Stimulated activated CD8-positive, alpha-beta memory T cell treated with anti-CD3 and anti-CD28 coated beads, Interleukin-12 subunit alpha, Interleukin-12 subunit beta, amount 100 ng/mL, for 24 hours (primary cell): ENCODE results near the gene USP4.
"Not testable (repeated sequence)": the region's sequence is repeated elsewhere in the genome, so short reads cannot be mapped to it uniquely, and the experiment has no call there.

Experiments
- DNase-seq: peaks from one replicate; pipeline ENCODE4 v3.0.0-alpha.2; 2020; ENCODE audit errors: extremely low read depth

The USP4 gene

GRCh38 chr3:49253512-49253911, 86.3 kb downstream of the USP4 start:
- DNase-seq = no peak

DNA sequence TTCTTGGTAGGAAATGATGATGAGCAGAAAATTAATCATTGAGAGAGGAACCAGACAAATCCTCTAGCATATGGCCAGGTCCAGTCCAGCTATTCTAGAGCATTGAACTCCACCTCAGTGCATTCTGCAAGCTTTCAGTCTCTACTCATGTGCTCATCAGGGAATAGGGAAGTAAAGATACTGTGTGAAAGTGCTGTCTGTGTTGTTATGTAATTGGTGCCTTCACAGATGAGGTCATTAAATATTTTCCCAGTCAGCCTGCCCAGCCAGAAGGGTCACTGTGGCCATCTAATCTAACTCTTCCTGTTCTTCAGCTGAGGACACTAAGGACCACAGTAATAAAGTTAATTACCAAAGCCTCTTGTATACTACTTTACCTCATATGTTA, 91.0 kb downstream of the USP4 start:
- no peak for DNase-seq

- no peak for DNase-seq
Observed at GRCh38 chr3:49244581-49245205, 95.2 kb downstream of the USP4 start.

DNA sequence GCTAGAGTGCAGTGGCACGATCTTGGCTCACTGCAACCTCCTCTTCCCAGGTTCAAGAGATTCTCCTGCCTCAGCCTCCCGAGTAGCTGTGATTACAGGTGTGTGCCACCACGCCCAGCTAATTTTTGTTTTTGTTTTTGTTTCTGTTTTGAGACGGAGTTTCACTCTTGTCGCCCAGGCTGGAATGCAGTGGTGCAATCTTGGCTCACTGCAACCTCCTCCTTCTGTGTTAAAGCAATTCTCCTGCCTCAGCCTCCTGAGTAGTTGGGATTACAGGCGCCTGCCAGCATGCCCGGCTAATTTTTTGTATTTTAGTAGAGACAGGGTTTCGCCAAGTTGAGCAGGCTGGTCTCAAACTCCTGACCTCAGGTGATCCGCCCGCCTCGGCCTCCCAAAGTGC, 99.8 kb downstream of the USP4 start:
- not testable (repeated sequence) for DNase-seq

DNA sequence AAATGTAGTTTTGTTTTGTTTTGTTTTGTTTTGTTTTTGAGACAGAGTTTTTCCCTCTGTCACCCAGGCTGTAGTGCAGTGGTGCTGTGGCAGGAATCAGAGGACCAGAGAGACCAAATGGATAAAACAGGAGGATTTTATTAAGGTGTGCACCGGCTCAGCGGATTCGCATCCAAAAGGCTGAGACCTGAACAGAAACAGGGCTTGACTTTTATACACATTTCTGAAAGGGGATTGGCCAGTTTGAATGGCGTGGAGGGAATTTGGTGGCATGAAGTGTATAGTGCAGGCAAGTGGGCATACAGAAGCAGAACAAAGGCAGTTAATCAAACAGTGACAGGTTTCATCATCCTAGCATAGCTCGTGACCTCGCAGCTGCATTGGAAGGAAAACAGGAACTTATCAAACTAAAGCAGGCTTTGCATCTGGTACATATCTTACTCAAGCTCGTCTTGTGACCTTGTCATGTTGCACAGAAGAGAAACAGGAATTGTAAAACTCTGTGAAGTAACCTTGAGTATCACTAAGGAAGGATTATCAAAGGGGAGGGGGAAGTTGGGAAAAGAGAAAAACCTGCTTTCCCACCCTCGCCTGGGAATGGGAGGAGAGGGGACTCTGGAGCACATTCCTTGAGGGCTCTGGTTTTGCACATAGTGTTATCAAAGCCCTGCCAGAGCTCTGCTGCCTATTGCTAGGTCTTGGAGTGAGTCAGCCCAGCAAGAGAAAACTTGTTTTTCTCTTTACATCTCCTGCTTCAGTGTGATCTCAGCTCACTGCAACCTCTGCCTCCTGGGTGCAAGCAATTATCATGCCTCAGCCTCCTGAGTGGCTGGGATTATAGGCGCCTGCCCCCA, 101.4 kb downstream of the USP4 start:
- no peak for DNase-seq

GRCh38 chr3:49237344-49237743, 102.5 kb downstream of the USP4 start:
- no peak for DNase-seq

GRCh38 chr3:49236226-49236625, 103.6 kb downstream of the USP4 start:
- no peak for DNase-seq

DNA sequence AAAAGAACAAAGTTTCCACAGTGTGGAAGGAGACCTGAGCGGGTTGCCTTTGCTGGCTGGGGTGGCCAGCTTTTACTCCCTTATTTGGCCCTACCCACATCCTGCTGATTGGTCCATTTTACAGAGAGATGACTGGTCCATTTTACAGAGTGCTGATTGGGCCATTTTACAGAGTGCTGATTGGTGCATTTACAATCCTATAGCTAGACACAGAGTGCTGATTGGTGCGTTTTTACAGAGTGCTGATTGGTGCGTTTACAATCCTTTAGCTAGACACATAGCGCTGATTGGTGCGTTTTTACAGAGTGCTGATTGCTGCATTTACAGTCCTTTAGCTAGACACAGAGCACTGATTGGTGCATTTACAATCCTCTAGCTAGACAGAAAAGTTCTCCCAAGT, 111.0 kb downstream of the USP4 start:
- DNase-seq = not testable (repeated sequence)
